Neuron (in vitro differentiated cells): Measurements from ENCODE around the gene TEKTIP1.

Experiments
- H2AFZ ChIP-seq: one replicate; pipeline ENCODE4 v1.6.1; 2013; ENCODE audit warnings: low read depth, mild to moderate bottlenecking, inconsistent platforms, low read length, moderate library complexity
- H3K27me3 ChIP-seq: one replicate; pipeline ENCODE4 v1.6.1; 2013; ENCODE audit warnings: low read length; ENCODE audit not compliant: insufficient read depth
- H3K36me3 ChIP-seq: one replicate; pipeline ENCODE4 v1.6.1; 2013; ENCODE audit warnings: low read length; ENCODE audit not compliant: insufficient read depth
- H3K4me1 ChIP-seq: one replicate; pipeline ENCODE4 v1.6.1; 2013; ENCODE audit warnings: low read length; ENCODE audit not compliant: insufficient read depth
- H3K4me3 ChIP-seq: 2 replicates; pipeline ENCODE4 v1.5.1; 2013; ENCODE audit warnings: mild to moderate bottlenecking, low read length, moderate library complexity
- H3K9me3 ChIP-seq: one replicate; pipeline ENCODE4 v1.6.1; 2013; ENCODE audit warnings: low read length

Gene TEKTIP1

DNA sequence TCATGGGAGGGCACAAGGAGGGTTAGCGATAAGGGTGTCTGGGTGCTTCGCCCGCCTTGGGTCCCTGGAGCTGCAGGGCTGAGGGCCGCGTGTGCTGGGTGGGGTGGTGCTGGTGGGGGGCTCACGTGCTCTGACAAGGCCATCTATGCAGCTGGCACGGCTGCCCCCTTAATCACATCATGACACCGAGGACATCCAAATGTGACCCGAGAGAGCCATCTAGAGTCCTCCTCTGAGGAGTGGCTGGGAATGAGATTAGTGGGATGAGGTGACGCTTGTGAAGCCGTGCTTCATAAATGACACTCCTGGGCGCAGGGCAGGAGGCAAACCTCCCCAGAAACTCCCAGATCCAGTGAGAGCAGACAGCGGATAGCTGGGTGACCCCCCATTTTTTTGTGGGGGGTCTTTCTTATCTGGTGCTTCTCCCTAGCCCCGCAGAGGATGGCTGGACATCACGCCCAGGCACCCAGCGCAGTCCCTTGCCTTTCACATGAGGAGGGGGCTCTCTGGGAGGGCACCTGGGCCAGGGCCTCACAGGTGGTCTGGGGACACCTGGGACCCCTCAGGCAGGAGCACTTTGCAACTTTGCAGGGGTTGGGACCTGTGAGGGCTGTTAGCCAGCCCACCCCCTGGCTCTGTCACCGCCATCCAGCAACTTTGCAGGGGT lies 26.3 kb upstream of the TEKTIP1 start:
- Histone ChIP-seq H3K4me1 (peaks cover 2% of the 10 kb centered on the region), H2AFZ (no peak overlapping the region), H3K27me3 (no peaks in the 10 kb centered on the region), H3K4me3 (no peak overlapping the region), H3K36me3 (peaks cover 44% of the 10 kb centered on the region), H3K9me3 (no peaks in the 10 kb centered on the region)

GRCh38 chr19:3513229-3514140 lies 25.5 kb upstream of the TEKTIP1 start:
- H3K36me3 ChIP-seq = peaks cover 44% of the 10 kb centered on the region
- H3K27me3 ChIP-seq = no peaks in the 10 kb centered on the region
- H3K4me3 ChIP-seq = no peak overlapping the region
- no peaks in the 10 kb centered on the region for H3K9me3 ChIP-seq
- no peak overlapping the region for H2AFZ ChIP-seq
- H3K4me1 ChIP-seq = no peaks in the 10 kb centered on the region

DNA sequence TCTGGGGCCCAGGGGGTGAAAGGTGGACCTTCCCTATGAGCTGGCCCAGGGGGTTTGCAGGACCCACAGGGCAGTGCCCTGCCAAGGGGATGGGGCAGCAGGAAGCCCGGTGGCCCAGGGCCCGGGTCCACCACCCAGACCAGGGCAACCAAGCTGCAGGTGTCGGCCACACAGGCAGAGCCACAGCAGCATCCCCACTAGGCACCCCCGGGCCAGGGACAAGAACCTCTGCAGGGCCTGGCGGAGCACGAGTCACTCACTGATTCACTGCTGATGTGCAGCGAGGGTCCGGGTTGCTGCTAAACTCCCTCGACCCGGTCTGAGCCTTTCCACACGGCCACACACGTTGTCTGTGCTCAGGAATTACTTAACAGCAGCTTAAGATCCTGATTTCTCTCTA lies 24.0 kb upstream of the TEKTIP1 start:
- Histone ChIP-seq H3K36me3 (peaks cover 45% of the 10 kb centered on the region), H3K4me3 (no peak overlapping the region), H3K9me3 (no peaks in the 10 kb centered on the region), H3K27me3 (no peaks in the 10 kb centered on the region), H2AFZ (no peak overlapping the region), H3K4me1 (no peaks in the 10 kb centered on the region)

DNA sequence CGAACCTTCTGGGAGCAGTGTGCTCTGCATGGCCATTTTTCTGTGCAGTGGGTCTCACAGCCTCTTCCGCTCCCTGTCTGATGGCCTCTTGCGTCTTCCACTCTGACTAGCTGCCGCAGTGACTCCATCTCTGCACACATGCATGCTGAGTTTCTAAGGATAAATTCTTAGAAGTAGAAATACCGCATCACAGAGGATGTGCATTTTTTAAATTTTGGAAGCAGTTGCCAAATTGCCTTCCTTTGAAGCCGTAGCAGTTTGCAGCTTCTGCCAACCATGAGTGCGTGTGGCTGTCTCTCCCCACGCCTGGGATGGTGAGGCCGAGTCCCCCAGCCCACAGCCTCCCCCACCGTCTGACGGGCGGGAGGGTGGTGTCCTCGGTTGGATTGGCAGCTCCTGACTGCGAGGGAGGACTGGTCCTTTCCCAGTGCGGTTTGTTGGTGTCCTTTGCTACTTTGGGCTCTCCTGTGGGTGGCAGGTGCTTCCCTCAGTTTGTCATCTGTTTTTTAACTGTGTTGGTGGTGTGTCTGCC lies 23.0 kb upstream of the TEKTIP1 start:
- no peaks in the 10 kb centered on the region for H3K9me3 ChIP-seq
- no peaks in the 10 kb centered on the region for H3K27me3 ChIP-seq
- H2AFZ ChIP-seq = no peak overlapping the region
- no peaks in the 10 kb centered on the region for H3K4me1 ChIP-seq
- no peak overlapping the region for H3K4me3 ChIP-seq
- peaks cover 41% of the 10 kb centered on the region for H3K36me3 ChIP-seq

GRCh38 chr19:3516675-3517207 lies 22.2 kb upstream of the TEKTIP1 start:
- H3K4me3 ChIP-seq = no peak overlapping the region
- no peaks in the 10 kb centered on the region for H3K27me3 ChIP-seq
- H3K9me3 ChIP-seq = no peaks in the 10 kb centered on the region
- H3K36me3 ChIP-seq = peaks cover 41% of the 10 kb centered on the region
- H3K4me1 ChIP-seq = no peaks in the 10 kb centered on the region
- H2AFZ ChIP-seq = no peak overlapping the region

DNA sequence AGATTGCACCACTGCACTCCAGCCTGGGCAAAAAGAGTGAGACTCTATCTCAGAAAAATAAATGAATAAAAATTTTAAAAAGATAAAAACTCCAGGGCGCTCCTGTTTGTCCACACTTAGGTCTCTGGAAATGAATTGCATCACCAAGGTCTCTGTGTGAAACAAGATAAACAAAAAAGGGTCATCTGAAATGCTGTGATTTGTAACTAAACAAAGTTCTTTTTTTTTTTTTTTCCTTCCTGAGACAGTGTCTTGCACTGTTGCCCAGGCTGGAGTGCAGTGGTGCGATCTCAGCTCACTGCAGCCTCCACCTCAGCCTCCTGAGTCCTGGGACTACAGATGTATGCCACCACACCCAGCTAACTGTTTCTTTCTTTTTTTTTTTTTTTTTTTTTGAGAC lies 21.3 kb upstream of the TEKTIP1 start:
- no peaks in the 10 kb centered on the region for H3K27me3 ChIP-seq
- no peak overlapping the region for H3K4me3 ChIP-seq
- H3K4me1 ChIP-seq = no peaks in the 10 kb centered on the region
- H3K9me3 ChIP-seq = no peaks in the 10 kb centered on the region
- peaks cover 43% of the 10 kb centered on the region for H3K36me3 ChIP-seq
- no peak overlapping the region for H2AFZ ChIP-seq

DNA sequence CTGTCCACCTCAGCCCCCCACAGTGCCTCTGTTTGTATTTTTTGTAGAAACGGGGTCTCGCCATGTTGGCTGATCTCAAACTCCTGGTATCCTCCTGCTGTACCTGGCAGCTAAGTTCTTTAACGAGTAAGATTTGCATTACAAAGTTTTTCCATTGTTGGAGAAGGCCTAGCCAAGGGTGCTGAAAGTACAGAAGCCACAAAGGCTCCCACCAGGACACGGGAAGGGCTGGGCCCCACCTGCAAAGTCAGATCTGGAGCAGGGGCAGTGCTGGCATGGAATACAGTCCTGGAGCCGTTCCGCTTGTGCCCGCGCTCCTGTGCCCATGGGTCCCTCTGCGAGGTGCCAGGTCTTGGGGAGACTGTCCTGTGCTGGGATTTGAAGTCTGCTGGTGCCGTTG lies 20.7 kb upstream of the TEKTIP1 start:
- Histone ChIP-seq H3K36me3 (peaks cover 43% of the 10 kb centered on the region), H2AFZ (no peak overlapping the region), H3K27me3 (no peaks in the 10 kb centered on the region), H3K9me3 (no peaks in the 10 kb centered on the region), H3K4me3 (no peak overlapping the region), H3K4me1 (no peaks in the 10 kb centered on the region)

DNA sequence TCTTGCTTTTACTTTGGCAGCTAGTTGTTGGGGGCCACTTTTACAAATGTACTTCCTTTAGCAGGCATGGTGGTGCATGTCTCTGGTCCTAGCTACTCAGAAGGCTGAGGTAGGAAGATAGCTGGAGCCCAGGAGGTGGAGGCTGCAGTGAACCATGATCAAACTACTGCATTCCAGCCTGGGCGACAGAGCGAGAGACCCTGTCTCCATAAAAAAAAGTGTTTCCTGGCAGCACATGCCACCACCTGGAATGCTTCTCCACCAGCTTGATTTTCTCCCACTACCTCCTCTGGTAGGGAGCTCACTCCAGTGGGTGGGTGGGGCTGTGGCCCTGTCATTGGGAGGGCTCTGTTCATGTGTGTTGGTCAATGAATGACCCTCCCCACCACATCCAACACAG lies 20.3 kb upstream of the TEKTIP1 start:
- Histone ChIP-seq H3K4me1 (no peaks in the 10 kb centered on the region), H3K27me3 (no peaks in the 10 kb centered on the region), H3K4me3 (no peak overlapping the region), H3K9me3 (no peaks in the 10 kb centered on the region), H2AFZ (no peak overlapping the region), H3K36me3 (peaks cover 44% of the 10 kb centered on the region)

- Histone ChIP-seq H3K4me1 (no peaks in the 10 kb centered on the region), H3K36me3 (peaks cover 45% of the 10 kb centered on the region), H3K9me3 (no peaks in the 10 kb centered on the region), H3K4me3 (no peak overlapping the region), H3K27me3 (no peaks in the 10 kb centered on the region), H2AFZ (no peak overlapping the region)
Measured at GRCh38 chr19:3519126-3519525, 19.8 kb upstream of the TEKTIP1 start.

GRCh38 chr19:3520166-3521103 lies 18.5 kb upstream of the TEKTIP1 start:
- Histone ChIP-seq H3K9me3 (no peaks in the 10 kb centered on the region), H2AFZ (no peak overlapping the region), H3K4me1 (no peaks in the 10 kb centered on the region), H3K27me3 (no peaks in the 10 kb centered on the region), H3K36me3 (peaks cover 56% of the 10 kb centered on the region), H3K4me3 (no peak overlapping the region)

GRCh38 chr19:3521104-3521445 lies 17.9 kb upstream of the TEKTIP1 start:
- Histone ChIP-seq H3K36me3 (peaks cover 58% of the 10 kb centered on the region), H3K4me1 (no peaks in the 10 kb centered on the region), H3K4me3 (no peak overlapping the region), H3K27me3 (no peaks in the 10 kb centered on the region), H2AFZ (no peak overlapping the region), H3K9me3 (no peaks in the 10 kb centered on the region)

- H3K4me3 ChIP-seq = no peak overlapping the region
- H3K9me3 ChIP-seq = no peaks in the 10 kb centered on the region
- peaks cover 66% of the 10 kb centered on the region for H3K36me3 ChIP-seq
- H3K4me1 ChIP-seq = no peaks in the 10 kb centered on the region
- H2AFZ ChIP-seq = no peak overlapping the region
- H3K27me3 ChIP-seq = no peaks in the 10 kb centered on the region
Measured at GRCh38 chr19:3522421-3523360, 16.3 kb upstream of the TEKTIP1 start.
